NCI-H1092 treated with DMSO at 0.1 percent for 48 hours (cell line): Measurements from ENCODE around the gene PIGC.
A peak's percentile ranks its signal among the peaks of the same experiment; 100 is the strongest.

Experiments used
- DNase-seq: peaks from one replicate; lab custom pipeline; 2025; lab: John Stamatoyannopoulos, UW

PIGC gene

DNA sequence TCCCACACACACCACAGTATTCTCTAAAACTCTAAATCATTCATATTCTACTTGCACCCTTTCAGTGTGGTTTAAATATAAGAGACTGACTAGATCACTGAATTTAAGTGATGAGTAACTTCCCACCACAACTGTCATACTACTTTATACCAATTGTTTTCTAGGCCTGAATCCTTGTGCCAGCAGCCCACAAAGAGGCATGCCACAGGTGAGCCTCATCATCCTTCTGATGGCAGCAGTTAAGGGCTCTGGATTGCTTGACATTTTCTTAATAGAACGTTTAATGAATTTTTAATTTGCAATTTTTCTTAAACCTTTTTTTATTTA lies 13.8 kb downstream of the PIGC start:
- DNase-seq: no peak

DNA sequence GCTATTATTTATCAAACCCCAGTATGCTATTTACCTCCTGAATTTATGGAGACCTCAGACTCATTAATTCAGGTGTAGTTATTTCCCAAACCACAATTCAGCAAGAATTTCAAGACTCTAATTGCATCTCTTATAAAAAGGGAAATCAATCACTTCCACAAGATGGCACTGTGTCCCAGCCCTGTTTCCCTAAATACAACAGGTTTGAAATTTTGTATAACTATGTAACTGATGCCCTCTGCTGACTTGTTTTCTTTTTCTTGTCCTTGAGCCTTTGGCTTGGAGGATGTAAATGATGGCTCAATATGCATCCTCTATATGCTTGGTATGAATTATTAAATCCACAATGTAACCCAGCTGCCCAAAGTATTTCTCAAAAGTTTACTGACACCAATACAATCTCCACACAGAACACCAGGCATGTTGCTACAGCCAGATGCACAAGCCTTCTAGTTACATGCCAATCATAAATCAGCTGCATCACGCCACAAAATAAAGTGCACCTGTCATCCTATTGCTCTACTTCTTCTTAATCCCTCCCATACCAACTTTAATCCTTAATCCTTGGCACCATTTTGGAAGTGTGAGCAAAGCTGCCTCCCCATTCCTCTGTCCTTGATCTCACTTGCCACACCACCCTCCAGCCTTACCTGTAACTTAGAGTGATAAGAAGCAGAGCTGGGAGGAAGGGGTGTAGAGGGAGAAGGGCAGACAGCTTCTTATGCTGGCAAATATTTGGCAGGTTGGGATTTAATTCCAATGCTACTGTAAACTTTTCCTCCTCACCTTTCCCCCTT lies 14.3 kb downstream of the PIGC start:
- peak; percentile 71 for DNase-seq

DNA sequence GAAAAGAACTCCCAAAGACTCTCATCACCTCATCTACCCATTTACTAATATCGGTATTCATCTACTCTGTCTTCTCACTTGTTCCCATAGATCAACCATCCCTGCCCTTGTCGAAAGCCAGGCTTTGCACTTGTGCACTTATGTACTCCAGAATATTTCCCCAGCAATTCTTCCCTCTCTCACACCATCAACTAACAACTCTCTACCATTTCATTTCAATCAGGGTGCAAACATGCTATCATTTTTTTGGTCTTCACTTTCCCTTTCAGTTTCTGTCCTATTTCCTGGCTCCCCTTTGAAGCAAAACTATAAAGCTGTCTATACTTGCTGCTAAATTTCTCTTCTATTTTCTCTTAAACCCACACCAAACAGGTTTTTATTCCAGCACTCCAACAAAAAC lies 16.7 kb downstream of the PIGC start:
- no peak for DNase-seq

DNA sequence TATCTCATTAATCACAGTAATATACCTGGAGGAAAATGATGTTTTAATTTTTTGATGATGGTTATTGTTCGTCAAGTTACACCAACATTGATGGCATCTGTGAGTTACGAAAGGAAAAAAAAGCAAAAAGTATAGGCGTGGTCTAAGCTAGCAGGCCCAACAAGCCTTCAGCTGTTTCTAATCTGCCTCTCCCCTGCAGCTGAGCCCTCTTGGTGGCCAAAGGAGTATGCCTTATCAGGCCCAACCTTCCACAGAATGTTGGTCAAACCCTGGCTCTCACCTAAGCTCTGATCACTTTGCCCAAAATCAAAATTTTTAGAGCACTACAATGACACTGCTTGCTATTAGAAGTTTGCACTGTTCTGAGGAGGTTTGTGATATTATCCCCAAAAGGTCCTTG lies 18.5 kb downstream of the PIGC start:
- no peak for DNase-seq

DNA sequence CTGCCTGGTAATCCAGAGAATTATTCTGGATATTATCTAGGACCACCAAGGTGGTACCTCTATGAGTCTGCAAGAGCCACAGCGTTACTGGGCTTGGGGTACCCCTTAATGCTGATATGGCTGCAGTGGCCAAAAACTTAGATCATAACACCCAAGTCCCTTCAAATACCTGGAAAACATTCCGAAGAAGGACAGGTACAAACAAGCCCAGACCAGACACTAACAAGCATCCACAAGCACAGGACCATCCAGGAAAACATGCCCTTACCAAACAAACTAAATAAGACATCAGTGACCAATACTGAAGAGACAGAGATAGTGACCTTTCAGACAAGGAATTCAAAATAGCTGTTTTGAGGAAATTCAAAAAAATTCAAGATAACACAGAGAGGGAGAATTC lies 20.5 kb downstream of the PIGC start:
- DNase-seq: no peak

DNA sequence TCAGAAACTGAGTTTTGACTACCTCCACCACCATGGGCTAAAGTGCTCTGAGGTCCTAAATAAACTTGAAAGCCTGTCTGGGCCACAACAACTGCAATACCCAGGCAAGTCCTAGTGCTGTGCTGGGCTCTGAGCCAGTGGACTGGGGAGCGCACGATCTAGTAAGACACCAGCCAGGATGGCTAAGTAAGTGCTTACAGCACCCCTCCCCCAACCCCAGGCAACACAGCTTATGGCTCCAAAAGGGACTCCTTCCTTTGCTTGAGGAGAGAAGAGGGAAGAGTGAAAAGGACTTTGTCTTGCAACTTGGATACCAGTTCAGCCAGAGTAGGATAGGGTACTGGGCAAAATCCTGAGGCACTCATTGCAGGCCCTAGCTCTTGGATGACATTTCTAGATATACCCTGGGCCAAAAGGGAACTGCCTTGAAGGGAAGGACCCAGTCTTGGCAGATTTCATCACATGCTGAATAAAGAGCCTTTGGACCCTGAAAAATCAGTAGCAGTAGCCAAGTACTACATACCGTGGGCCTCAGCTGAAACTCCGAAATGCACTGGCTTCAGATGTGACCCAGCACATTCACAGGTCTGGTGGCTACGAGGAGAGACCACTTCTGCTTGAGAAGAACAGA lies 21.8 kb downstream of the PIGC start:
- no peak for DNase-seq

DNA sequence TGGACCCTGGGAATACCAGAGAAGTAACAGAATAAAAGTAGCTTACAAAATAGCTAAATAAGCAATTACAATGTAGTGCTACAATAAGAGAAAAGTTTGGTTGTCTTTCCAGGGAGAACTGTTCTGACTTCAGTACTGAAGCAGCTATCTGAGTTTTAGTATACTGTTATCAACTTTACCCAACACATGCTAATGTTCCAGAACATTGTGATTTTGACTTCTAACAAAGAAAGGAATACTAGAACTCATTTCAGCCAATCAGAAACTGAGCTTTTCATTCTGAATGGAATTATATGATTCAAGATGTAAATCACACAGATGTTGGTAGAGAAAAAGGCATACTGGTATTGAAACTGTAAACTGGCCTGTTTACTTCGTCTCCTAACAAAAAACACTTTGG lies 23.5 kb downstream of the PIGC start, which contains the start of gene C1orf105:
Gene C1orf105 (plus strand): TSS at position 301 of the 400 bp plus-strand sequence. CDS start 201 bp downstream, outside the sequence.
- DNase-seq: no peak

DNA sequence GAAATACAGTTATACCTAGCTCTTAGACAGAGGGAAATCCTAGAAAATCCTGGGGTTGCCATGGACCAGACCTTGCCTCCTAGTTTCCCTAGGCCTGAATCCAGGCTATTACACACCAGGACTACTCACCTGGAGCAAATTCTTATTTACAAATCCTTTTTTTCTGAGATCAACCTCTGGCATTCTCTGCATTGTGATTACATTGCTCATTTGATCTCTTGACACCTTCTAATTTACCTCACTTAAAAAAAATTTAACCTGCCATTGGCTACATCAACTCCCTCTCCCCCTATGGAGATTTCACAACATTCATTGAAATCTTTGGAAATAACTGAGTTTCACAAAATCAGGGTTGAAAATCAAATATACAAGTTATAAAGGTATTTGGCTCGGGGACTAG lies 26.3 kb downstream of the PIGC start:
- no peak for DNase-seq

DNA sequence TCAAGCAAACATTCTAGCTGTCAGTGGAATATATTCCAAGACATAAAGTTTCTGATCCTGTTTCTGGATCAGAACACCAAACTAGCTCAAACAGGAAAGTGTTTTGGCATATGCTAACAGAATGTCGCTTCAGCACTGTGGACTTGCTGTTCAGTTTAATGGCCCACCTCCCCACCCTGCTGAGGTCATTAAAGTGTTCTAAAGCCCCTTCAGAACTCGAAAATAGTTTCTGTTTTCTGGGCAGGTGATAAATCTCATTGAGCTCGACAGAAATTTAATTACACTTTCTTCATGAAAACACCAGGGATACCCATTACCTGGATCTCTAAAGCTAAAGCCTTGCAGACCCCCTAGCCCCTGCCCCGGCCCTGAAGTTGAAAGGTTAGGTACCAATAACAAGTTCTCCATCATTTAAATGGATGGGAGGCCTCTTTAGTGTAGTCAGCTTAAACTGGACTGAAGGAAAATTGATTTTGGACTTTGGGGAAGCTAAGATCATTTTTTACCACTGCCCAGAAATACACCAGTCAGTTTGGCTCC lies 27.3 kb downstream of the PIGC start:
- no peak for DNase-seq

DNA sequence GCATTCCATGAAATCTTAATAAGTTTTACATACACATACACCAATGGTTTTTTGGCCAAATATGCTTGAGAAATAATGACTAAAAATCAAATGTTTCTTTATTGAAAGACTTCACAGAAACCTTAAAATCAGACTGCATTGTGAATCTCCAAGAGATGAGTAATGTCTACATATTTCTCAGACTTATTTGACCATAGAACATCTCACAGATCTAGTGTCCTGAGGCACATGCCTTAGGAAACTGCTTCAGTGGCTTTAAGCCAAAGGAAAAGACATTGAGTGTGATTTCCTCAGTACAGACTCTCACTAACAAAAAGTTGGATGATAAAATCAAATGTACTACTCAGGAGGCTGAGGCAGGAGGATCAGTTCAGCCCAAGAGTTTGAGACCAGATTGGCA lies 29.5 kb downstream of the PIGC start:
- no peak for DNase-seq

DNA sequence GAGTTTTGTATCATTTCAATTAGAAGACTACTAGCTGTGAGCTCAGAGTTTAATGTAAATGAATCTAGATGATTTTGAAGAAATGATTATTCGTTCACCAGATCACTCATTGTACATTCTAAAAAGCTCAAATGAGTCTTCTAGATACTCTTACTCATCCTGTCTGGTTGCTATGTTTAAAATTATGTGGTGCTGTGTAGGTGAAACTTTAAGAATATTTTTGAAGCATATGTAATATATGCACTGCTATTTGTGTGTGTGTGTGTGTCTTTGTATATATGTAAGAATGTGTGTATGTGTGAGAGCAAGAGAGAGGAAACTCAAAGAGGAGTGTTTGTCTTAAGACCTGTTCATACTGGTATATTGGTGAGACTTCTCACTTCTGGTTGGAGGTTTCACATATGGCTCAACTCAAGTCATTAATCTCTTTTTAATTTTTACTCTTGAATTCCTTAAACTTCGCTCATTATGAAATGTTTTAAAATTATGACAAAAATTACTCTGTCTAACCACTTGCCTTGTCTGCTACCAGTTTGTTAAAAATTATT lies 32.0 kb downstream of the PIGC start:
- no peak for DNase-seq

DNA sequence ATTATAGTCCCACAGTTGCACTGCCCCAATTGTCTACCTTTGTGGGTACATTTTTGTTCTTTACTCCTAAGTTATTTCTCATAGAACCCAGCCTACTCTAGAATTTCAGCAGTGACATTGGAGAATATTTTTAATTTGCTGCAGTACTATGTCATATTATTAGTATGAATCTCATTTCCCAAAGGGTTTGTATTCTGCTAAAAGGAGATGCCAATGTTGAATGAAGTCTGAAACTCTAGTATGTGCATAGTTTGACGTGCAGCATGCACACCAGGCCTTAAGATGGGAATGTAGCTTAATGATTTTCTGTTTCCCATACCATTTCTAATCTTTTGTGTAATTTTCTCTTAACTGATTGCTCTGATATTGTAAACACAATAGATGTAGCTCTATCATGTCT lies 33.8 kb downstream of the PIGC start:
- no peak for DNase-seq

DNA sequence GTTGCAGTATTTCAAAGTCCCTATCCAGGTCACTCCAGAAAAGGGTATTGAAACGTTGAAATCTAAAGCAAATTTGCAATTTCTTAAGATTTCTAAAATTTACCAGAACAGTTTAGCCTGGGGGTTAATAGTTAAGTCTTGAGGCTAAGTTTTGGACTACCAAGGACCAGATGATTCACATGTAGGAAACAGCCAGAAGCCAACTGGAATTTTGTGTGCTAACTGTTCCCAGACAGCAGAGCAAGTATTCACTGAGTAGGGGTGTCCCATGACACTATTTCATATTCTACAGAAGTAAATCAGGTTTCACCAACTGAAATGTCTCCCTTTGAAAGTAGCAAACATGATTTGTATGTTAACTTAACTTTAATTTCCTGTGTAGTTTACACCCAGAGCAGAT lies 34.9 kb downstream of the PIGC start:
- no peak for DNase-seq

DNA sequence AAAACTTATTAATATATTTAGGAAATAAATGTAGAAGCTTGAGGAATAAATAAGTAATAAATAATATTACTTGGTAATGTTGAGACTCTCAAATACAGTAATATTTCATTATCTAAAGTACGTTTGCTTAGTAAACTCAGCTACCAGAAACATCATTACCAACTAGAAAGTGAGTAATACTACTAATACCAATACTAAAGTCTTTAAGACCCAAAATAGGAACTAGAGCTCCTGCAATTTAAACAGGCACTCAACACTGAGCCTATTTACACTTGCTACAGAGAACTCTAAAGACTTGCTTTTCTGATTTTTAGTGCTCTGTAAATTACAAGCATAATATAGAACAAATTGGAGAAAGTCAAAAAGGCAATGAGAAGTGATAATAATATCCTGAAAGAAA lies 36.9 kb downstream of the PIGC start:
- no peak for DNase-seq

DNA sequence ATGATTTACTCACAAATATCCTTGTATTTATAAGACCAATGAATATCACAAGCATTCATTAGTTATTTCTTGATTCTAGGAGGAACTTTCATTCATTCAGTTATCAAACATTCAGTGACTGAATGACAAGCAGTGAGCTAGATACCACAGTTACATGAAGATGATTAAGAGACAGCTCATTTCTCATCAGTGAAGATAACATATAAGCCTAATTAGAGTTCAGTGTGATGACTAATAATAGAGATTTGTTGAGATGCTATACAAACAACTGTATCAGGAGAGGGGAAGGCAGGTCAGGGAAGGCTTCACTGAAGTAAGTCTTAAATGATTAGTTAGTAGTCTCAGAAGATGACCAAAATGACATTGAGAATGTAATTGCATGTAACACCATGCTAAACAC lies 38.0 kb downstream of the PIGC start:
- no peak for DNase-seq

DNA sequence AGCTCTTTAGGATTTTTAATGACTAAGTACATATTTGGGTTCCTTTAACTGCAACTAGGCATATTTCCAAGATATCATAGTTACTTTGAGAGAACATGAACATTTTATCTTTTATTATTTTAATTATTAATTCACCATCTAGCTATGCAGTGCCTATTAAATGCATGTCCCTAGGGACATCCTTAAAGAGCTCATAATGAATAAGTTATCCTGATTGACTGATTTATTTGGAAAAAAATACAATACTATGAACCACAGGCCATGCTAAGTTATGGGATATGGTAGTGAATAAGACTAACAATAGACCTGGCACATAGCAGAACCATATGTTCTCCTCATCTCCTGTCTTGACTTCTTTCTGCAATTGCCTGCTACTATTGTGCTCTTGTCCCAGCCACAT lies 39.7 kb downstream of the PIGC start:
- DNase-seq: no peak

DNA sequence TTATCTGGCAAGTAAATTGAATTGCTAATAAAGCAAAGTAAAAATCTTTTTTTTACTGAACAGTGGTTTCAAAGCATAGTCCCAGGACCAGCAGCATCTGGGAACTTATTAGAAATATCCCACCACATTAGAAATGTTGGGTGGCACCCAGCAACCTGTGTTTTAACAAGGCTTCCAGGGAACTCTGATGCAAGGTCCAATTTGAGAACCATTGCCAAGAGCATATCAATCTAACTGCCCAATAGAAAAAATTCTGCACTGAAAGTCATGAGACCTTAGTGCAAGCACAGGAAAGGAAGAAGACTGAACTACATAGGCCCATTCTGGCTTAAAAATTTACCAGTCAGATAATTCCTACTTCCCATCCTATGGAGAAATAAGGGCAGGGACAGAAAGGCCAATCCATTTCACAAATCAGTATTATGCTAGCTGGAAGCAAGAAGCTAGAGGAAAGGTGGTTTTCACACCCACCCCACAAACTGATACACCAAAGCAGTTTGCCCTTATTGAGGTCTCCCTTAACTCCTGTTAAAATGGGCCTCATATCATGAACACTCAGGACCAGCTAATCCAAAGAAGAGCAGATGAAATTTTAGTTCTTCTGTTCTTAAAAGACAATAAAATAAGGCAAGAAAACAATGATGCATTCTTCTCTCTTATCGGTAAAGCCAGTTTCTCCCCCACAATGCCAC lies 40.8 kb downstream of the PIGC start:
- DNase-seq: no peak

DNA sequence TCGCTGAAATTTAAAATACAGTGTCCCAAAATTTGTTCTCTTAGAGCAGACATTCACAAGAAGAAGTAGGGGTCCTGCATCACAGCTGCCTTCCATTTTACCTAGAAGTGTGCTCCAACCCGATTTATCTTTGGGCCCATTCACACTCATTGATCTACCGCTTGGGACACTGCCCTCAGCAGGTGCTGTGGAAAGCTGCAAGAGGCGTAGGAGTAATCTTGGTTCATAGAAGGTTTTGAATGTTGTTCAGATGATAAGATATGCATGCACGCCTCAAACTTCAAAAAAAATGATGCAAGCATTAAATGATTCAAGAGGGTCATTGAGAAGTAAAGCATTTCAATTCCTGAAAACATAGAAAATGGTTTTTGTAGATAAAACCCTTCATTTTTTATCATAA lies 42.0 kb downstream of the PIGC start:
- no peak for DNase-seq

DNA sequence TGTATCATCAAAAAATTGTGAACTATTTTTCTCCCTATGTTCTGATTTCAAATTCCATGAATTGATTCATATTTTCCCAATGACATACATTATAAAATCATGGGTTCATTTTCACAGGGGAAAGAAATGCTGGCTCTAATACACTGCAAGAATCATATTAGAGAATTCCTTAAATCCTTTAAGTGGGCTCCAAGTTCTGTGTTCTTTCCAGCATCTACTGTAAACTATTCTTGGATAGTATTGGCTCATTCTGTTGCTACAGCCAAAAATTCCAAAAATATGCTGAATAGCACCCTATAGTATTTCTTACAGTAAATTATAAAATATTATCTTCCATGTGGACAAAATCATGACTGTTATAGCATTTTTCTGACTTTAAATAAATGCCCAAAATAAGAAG lies 42.4 kb downstream of the PIGC start:
- no peak for DNase-seq

DNA sequence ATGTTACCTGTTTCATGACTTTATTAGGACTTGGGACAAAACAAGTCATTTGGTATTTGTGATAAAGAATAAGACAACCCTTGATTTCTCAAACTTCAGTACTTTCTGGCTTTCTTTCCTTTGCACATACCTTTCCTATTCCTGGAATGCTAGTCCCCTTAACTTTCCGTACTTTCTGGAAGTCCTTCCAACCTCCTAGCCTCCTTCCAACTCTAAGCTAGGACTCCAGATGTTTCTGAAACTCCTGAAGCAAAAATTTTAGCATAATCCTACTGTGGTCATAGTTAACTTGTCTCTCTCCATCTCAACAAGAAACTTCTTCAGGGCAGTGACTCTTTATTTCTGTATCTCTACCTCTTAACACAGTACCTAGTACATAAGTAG lies 43.2 kb downstream of the PIGC start:
- DNase-seq: no peak

DNA sequence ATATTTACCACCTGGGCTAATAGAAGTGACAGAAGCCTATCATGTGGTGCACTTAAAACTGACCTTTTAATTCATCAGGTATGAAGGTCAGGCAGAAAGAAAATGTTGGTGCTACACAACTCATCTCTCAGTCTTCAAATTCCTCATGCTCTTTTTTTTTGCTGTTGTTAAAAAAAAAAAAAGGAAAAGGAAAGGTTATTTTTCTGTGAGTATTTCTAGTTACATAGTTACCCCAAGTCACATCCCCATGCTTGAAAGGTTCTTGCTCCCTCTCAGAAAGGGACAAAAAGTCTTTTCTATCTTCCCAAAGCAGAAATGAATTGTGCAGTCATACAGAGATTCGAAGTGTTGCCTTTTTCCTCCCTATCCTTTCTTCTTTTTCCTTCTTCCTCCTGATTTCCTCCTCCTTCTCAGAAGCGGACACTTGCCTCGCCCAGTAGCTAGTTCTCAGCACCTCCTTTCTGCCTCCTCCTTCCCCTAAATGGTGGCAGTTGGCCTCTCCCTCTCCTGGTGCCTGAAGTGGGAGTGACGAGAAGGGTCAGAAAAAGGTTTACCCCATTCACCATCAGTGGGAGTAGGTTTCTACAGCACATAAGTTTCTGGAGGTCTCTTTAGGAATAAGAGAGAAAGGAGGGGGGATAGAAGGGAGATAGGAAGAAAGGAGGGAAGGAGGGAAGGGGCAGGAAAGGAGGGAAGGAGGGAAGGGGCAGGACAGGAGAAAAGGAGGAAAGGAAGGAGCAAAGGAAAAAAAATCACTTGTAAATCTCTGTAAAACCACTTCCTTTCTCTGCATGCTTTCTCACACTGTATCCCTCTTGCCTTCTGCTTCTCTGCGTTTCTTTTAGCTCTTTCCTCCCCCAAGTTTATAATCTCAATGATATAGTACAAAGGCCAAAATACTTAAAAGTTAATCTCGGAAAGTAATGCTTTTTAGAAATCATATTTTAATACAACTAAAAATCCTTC lies 43.8 kb downstream of the PIGC start:
- DNase-seq: no peak
